AG09309 (cell line): Measurements from ENCODE around the gene AKAP6.

Source experiments
- DNase-seq: peaks from one replicate; pipeline ENCODE4 v3.0.0-alpha.2; 2010; ENCODE audit warnings: low read depth
- H3K4me3 ChIP-seq: 2 replicates; pipeline ENCODE4 v1.5.1; 2011; ENCODE audit warnings: mild to moderate bottlenecking, low read depth, low read length, moderate library complexity; ENCODE audit not compliant: control insufficient read depth
- CTCF ChIP-seq: IDR thresholded peaks from 2 replicates; pipeline ENCODE4 v1.5.1; 2011; ENCODE audit warnings: mild to moderate bottlenecking, low read depth, low read length, inconsistent platforms; ENCODE audit not compliant: insufficient read depth, control insufficient read depth; ENCODE audit errors: missing control alignments

The AKAP6 gene

GRCh38 chr14:32352631-32353030 is 23.5 kb downstream of the AKAP6 start:
- no peak for DNase-seq
- TF ChIP-seq CTCF, result no peak
- H3K4me3 ChIP-seq, result no peak overlapping the region

- DNase-seq, result no peak
- no peak for TF ChIP-seq CTCF
- no peak overlapping the region for H3K4me3 ChIP-seq
These were observed 25.6 kb downstream of the AKAP6 start for GRCh38 chr14:32354716-32355115.

GRCh38 chr14:32358781-32359180 is 29.7 kb downstream of the AKAP6 start:
- TF ChIP-seq CTCF, result no peak
- H3K4me3 ChIP-seq, result no peak overlapping the region
- DNase-seq, result no peak

GRCh38 chr14:32361674-32362073 is 32.6 kb downstream of the AKAP6 start:
- DNase-seq, result no peak
- TF ChIP-seq CTCF, result no peak
- H3K4me3 ChIP-seq, result no peak overlapping the region

- H3K4me3 ChIP-seq, result no peak overlapping the region
- TF ChIP-seq CTCF, result no peak
- DNase-seq, result no peak
These were observed 34.7 kb downstream of the AKAP6 start for GRCh38 chr14:32363761-32364160.

GRCh38 chr14:32364941-32365340 is 35.8 kb downstream of the AKAP6 start:
- DNase-seq, result no peak
- no peak overlapping the region for H3K4me3 ChIP-seq
- TF ChIP-seq CTCF, result no peak

- H3K4me3 ChIP-seq, result no peak overlapping the region
- peak; percentile 14 for TF ChIP-seq CTCF
- no peak for DNase-seq
These were observed 37.3 kb downstream of the AKAP6 start for GRCh38 chr14:32366256-32366879.
